PC-9 (cell line): ENCODE data around the gene PLEKHG5.

Experiments used
- CTCF ChIP-seq: fragments of 200-600 bp; sonication (generic); conservative IDR thresholded peaks from 2 replicates; pipeline ENCODE4 v1.6.1; 2017; ENCODE audit warnings: mixed run types, antibody characterized with exemption, mild to moderate bottlenecking, moderate library complexity
- EZH2 ChIP-seq: fragments of 200-600 bp; sonication (generic); IDR thresholded peaks from 2 replicates; pipeline ENCODE4 v1.8.0; 2017; ENCODE audit warnings: antibody characterized with exemption, low read depth

GRCh38 chr1:6486433-6487011 is 4.9 kb downstream of the PLEKHG5 start:
- TF ChIP-seq CTCF, result peak; percentile 70
- no peak for TF ChIP-seq EZH2
